Lower leg skin (tissue), 3 donors: Measurements from ENCODE around the gene TRPV2.

Experiments used
- POLR2A ChIP-seq, 2 donors: fragments of 450-650 bp; IDR thresholded peaks; one replicate each; pipeline ENCODE4 v1.6.1; 2016 to 2017; ENCODE audit warnings: antibody characterized with exemption in 2 of 2, mild to moderate bottlenecking in 1 of 2, moderate library complexity in 1 of 2
- TF ChIP-seq, protein P1 (sequence below), 3 donors: fragments of 450-650 bp; IDR thresholded peaks; one replicate each; pipeline ENCODE4 v1.5.1; 2016; ENCODE audit warnings: antibody characterized with exemption in 3 of 3, mild to moderate bottlenecking in 3 of 3, moderate library complexity in 2 of 3

DNA sequence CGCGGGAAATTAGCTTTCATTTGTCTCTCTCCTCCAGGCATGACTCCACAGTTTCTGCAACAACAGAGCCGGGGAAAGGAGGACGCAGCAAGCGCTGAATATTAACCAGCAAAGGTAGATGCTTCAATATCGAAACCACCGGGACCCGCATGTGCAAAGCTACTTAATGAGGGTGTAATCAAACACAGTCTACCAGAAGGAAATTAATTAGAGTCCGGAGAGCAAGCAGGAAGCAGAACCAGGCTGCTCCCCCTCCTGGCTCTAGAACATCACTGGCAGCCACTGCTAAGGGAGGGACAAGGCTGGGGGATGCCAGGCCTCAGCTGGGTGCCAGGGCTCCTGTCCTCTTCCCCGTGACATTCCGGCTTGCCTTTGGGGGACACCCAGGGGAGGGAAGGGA lies 54.9 kb downstream of the TRPV2 start:
- TF ChIP-seq, protein P1, sequence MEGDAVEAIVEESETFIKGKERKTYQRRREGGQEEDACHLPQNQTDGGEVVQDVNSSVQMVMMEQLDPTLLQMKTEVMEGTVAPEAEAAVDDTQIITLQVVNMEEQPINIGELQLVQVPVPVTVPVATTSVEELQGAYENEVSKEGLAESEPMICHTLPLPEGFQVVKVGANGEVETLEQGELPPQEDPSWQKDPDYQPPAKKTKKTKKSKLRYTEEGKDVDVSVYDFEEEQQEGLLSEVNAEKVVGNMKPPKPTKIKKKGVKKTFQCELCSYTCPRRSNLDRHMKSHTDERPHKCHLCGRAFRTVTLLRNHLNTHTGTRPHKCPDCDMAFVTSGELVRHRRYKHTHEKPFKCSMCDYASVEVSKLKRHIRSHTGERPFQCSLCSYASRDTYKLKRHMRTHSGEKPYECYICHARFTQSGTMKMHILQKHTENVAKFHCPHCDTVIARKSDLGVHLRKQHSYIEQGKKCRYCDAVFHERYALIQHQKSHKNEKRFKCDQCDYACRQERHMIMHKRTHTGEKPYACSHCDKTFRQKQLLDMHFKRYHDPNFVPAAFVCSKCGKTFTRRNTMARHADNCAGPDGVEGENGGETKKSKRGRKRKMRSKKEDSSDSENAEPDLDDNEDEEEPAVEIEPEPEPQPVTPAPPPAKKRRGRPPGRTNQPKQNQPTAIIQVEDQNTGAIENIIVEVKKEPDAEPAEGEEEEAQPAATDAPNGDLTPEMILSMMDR (IDR thresholded peaks at IDR 0.05) = no peak
- TF ChIP-seq POLR2A (IDR thresholded peaks at IDR 0.05) = no peak
